SK-N-SH treated with all-trans-retinoic acid at 6 μM for 48 hours (cell line): Measurements from ENCODE around the gene TMEM91.

ENCODE experiments used
- ATAC-seq: fragments of 200-7000 bp; cut with Tn5 transposase; 3 replicates; pipeline ENCODE4 v1.9.1; 2020; ENCODE audit warnings: mild to moderate bottlenecking, moderate library complexity
- BACH2 ChIP-seq: fragments of 250-450 bp; sonication (Bioruptor Pico); IDR thresholded peaks from 2 replicates; pipeline ENCODE4 v1.9.0; 2021; ENCODE audit warnings: mild to moderate bottlenecking, borderline replicate concordance
- ESRRG ChIP-seq: fragments of 250-450 bp; sonication (Bioruptor Pico); IDR thresholded peaks from 2 replicates; pipeline ENCODE4 v1.6.1; 2021; ENCODE audit warnings: mild to moderate bottlenecking
- GLIS3 ChIP-seq: fragments of 250-450 bp; sonication (Bioruptor Pico); IDR thresholded peaks from 2 replicates; pipeline ENCODE4 v1.5.0; 2020; ENCODE audit warnings: mild to moderate bottlenecking, moderate library complexity
- ISL1 ChIP-seq: fragments of 250-450 bp; sonication (Bioruptor Pico); IDR thresholded peaks from 2 replicates; pipeline ENCODE4 v2.1.2; 2022; ENCODE audit warnings: mild to moderate bottlenecking, moderate library complexity
- OSR1 ChIP-seq: fragments of 250-450 bp; sonication (Bioruptor Pico); IDR thresholded peaks from 2 replicates; pipeline ENCODE4 v1.8.0; 2022; ENCODE audit warnings: moderate library complexity, mild to moderate bottlenecking, inconsistent platforms
- PPARA ChIP-seq: fragments of 250-450 bp; sonication (Bioruptor Pico); IDR thresholded peaks from 2 replicates; pipeline ENCODE4 v1.5.0; 2020; ENCODE audit warnings: mild to moderate bottlenecking, borderline replicate concordance
- RARB ChIP-seq: fragments of 250-450 bp; sonication (Bioruptor Pico); IDR thresholded peaks from 2 replicates; pipeline ENCODE4 v1.8.0; 2021; ENCODE audit warnings: mild to moderate bottlenecking, moderate library complexity
- SNAI2 ChIP-seq: fragments of 250-450 bp; sonication (Bioruptor Pico); IDR thresholded peaks from 2 replicates; pipeline ENCODE4 v1.5.0; 2020; ENCODE audit warnings: mild to moderate bottlenecking, moderate library complexity
- TCF4 ChIP-seq: fragments of 250-450 bp; sonication (Bioruptor Pico); IDR thresholded peaks from 2 replicates; pipeline ENCODE4 v1.8.0; 2021; ENCODE audit warnings: mild to moderate bottlenecking, moderate library complexity, borderline replicate concordance
- TOX ChIP-seq: fragments of 250-450 bp; sonication (Bioruptor Pico); IDR thresholded peaks from 2 replicates; pipeline ENCODE4 v1.8.0; 2021; ENCODE audit warnings: mild to moderate bottlenecking, moderate library complexity, borderline replicate concordance
- ZC3H10 ChIP-seq: fragments of 250-450 bp; sonication (Bioruptor Pico); IDR thresholded peaks from 2 replicates; pipeline ENCODE4 v1.5.1; 2021; ENCODE audit warnings: mild to moderate bottlenecking, moderate library complexity
- ZFP3 ChIP-seq: fragments of 250-450 bp; sonication (Bioruptor Pico); IDR thresholded peaks from 2 replicates; pipeline ENCODE4 v1.5.0; 2020; ENCODE audit warnings: mild to moderate bottlenecking, moderate library complexity
- ZNF565 ChIP-seq: fragments of 450-650 bp; formaldehyde crosslinking; conservative IDR thresholded peaks from 2 replicates; pipeline ENCODE4 v1.5.0; 2020; ENCODE audit warnings: low read depth, mild to moderate bottlenecking, moderate library complexity
- ZNF70 ChIP-seq: fragments of 450-650 bp; formaldehyde crosslinking; IDR thresholded peaks from 2 replicates; pipeline ENCODE4 v1.5.0; 2020; ENCODE audit warnings: mild to moderate bottlenecking, moderate library complexity
- ZNF8 ChIP-seq: fragments of 450-650 bp; formaldehyde crosslinking; IDR thresholded peaks from 2 replicates; pipeline ENCODE4 v1.5.0; 2020; ENCODE audit warnings: mild to moderate bottlenecking, moderate library complexity
- TF ChIP-seq, protein P1 (sequence below): fragments of 250-450 bp; sonication (Bioruptor Pico); IDR thresholded peaks from 2 replicates; pipeline ENCODE4 v1.8.0; 2021; ENCODE audit warnings: low read depth, mild to moderate bottlenecking, moderate library complexity, borderline replicate concordance
- TF ChIP-seq, protein P2 (sequence below): fragments of 250-450 bp; sonication (Bioruptor Pico); IDR thresholded peaks from 2 replicates; pipeline ENCODE4 v1.5.1; 2021; ENCODE audit warnings: mild to moderate bottlenecking, moderate library complexity
- TF ChIP-seq, protein P3 (sequence below): fragments of 250-450 bp; sonication (Bioruptor Pico); IDR thresholded peaks from 2 replicates; pipeline ENCODE4 v1.5.0; 2020; ENCODE audit warnings: mild to moderate bottlenecking, moderate library complexity
- TF ChIP-seq, protein P4 (sequence below): fragments of 250-450 bp; sonication (Bioruptor Pico); IDR thresholded peaks from 2 replicates; pipeline ENCODE4 v1.8.0; 2020; ENCODE audit warnings: mild to moderate bottlenecking, moderate library complexity, borderline replicate concordance

Gene TMEM91

DNA sequence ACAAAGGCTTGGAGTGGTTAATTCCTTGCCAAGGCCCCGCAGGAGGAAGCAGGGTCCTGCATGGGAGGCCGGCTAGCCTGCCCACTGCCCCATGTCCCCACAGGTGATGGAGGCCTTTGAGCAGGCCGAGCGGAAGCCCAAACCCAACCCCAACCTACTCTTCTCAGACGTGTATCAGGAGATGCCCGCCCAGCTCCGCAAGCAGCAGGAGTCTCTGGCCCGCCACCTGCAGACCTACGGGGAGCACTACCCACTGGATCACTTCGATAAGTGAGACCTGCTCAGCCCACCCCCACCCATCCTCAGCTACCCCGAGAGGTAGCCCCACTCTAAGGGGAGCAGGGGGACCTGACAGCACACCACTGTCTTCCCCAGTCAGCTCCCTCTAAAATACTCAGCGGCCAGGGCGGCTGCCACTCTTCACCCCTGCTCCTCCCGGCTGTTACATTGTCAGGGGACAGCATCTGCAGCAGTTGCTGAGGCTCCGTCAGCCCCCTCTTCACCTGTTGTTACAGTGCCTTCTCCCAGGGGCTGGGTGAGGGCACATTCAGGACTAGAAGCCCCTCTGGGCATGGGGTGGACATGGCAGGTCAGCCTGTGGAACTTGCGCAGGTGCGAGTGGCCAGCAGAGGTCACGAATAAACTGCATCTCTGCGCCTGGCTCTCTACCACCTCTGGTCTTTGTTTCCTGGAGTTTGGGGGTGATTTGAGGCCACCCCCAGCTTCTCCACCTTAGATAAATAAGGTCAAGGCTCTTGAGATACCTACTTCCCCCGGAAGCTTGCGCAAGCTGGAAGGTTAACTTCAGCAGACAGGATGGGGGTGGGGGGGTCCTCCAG is 48.2 kb downstream of the TMEM91 start:
- no peak for ATAC-seq
- no peak for TF ChIP-seq ESRRG (CRISPR knock-in tag)
- TF ChIP-seq, protein P1, sequence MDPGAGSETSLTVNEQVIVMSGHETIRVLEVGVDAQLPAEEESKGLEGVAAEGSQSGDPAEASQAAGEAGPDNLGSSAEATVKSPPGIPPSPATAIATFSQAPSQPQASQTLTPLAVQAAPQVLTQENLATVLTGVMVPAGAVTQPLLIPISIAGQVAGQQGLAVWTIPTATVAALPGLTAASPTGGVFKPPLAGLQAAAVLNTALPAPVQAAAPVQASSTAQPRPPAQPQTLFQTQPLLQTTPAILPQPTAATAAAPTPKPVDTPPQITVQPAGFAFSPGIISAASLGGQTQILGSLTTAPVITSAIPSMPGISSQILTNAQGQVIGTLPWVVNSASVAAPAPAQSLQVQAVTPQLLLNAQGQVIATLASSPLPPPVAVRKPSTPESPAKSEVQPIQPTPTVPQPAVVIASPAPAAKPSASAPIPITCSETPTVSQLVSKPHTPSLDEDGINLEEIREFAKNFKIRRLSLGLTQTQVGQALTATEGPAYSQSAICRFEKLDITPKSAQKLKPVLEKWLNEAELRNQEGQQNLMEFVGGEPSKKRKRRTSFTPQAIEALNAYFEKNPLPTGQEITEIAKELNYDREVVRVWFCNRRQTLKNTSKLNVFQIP (CRISPR knock-in tag) = no peak
- no peak for TF ChIP-seq ZC3H10 (CRISPR knock-in tag)
- TF ChIP-seq TCF4 (CRISPR knock-in tag) = no peak
- no peak for TF ChIP-seq GLIS3 (CRISPR knock-in tag)
- TF ChIP-seq, protein P2, sequence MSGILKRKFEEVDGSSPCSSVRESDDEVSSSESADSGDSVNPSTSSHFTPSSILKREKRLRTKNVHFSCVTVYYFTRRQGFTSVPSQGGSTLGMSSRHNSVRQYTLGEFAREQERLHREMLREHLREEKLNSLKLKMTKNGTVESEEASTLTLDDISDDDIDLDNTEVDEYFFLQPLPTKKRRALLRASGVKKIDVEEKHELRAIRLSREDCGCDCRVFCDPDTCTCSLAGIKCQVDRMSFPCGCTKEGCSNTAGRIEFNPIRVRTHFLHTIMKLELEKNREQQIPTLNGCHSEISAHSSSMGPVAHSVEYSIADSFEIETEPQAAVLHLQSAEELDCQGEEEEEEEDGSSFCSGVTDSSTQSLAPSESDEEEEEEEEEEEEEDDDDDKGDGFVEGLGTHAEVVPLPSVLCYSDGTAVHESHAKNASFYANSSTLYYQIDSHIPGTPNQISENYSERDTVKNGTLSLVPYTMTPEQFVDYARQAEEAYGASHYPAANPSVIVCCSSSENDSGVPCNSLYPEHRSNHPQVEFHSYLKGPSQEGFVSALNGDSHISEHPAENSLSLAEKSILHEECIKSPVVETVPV (CRISPR knock-in tag) = no peak
- TF ChIP-seq SNAI2 (CRISPR knock-in tag) = no peak
- TF ChIP-seq ISL1 (CRISPR knock-in tag) = no peak
- TF ChIP-seq, protein P3, sequence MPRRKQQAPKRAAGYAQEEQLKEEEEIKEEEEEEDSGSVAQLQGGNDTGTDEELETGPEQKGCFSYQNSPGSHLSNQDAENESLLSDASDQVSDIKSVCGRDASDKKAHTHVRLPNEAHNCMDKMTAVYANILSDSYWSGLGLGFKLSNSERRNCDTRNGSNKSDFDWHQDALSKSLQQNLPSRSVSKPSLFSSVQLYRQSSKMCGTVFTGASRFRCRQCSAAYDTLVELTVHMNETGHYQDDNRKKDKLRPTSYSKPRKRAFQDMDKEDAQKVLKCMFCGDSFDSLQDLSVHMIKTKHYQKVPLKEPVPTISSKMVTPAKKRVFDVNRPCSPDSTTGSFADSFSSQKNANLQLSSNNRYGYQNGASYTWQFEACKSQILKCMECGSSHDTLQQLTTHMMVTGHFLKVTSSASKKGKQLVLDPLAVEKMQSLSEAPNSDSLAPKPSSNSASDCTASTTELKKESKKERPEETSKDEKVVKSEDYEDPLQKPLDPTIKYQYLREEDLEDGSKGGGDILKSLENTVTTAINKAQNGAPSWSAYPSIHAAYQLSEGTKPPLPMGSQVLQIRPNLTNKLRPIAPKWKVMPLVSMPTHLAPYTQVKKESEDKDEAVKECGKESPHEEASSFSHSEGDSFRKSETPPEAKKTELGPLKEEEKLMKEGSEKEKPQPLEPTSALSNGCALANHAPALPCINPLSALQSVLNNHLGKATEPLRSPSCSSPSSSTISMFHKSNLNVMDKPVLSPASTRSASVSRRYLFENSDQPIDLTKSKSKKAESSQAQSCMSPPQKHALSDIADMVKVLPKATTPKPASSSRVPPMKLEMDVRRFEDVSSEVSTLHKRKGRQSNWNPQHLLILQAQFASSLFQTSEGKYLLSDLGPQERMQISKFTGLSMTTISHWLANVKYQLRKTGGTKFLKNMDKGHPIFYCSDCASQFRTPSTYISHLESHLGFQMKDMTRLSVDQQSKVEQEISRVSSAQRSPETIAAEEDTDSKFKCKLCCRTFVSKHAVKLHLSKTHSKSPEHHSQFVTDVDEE (CRISPR knock-in tag) = no peak
- TF ChIP-seq RARB = no peak
- TF ChIP-seq ZNF8 = no peak
- no peak for TF ChIP-seq ZNF565 (CRISPR knock-in tag)
- TF ChIP-seq TOX (CRISPR knock-in tag) = no peak

DNA sequence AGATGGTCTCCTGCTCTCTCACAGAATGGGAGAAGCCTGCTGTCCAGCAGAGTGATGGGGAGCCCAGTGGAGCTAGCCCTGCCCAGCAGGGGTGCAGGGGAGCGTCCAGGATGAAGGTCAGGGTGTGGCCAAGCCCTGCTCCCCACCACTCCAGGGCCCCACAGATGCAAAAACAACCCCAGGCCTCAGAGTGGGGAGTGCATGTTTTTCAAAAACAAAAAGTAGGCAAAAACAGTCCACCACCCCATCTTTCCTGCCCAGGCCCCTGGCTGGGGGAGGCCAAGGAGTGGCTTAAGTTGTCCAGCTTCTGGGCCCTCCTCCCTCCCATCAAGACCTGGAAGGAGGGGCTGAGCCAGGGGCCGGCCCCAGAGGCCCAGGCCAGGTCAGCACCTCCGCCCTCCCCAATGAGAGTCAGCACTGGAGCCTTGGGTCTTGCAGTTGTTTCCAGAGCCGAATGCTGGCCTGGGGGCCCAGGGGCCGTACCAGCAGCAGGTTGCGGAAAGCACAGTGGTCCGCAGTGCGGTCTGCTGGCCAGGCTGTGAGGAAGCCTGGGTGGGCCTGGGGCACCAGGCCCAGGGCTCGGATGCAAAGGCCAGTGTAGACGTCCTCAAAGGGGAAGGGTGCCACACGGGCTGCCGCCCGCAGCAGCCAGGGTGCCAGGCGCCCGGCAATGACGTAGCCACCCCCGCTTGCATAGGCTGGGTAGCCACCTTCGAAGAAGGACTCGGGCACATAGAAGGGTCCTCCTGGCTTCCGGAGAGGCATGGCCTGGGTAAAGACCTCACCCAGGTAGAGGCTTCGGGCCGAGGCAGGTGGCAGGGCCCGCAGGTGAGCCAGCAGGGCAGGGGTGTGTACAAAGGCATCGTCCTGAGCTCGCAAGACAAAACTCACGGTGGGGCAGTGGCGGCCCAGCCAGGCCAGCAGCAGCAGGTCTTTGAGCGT is 49.1 kb downstream of the TMEM91 start:
- ATAC-seq = no peak
- TF ChIP-seq TOX (CRISPR knock-in tag) = no peak
- TF ChIP-seq BACH2 (CRISPR knock-in tag) = no peak
- no peak for TF ChIP-seq SNAI2 (CRISPR knock-in tag)
- TF ChIP-seq OSR1 (CRISPR knock-in tag) = no peak
- no peak for TF ChIP-seq ISL1 (CRISPR knock-in tag)
- TF ChIP-seq, protein P1 (CRISPR knock-in tag) = no peak
- TF ChIP-seq, protein P3 (CRISPR knock-in tag) = no peak
- TF ChIP-seq GLIS3 (CRISPR knock-in tag) = no peak
- TF ChIP-seq TCF4 (CRISPR knock-in tag) = no peak
- no peak for TF ChIP-seq ZC3H10 (CRISPR knock-in tag)
- no peak for TF ChIP-seq ZNF8
- no peak for TF ChIP-seq ZFP3 (CRISPR knock-in tag)
- TF ChIP-seq, protein P4, sequence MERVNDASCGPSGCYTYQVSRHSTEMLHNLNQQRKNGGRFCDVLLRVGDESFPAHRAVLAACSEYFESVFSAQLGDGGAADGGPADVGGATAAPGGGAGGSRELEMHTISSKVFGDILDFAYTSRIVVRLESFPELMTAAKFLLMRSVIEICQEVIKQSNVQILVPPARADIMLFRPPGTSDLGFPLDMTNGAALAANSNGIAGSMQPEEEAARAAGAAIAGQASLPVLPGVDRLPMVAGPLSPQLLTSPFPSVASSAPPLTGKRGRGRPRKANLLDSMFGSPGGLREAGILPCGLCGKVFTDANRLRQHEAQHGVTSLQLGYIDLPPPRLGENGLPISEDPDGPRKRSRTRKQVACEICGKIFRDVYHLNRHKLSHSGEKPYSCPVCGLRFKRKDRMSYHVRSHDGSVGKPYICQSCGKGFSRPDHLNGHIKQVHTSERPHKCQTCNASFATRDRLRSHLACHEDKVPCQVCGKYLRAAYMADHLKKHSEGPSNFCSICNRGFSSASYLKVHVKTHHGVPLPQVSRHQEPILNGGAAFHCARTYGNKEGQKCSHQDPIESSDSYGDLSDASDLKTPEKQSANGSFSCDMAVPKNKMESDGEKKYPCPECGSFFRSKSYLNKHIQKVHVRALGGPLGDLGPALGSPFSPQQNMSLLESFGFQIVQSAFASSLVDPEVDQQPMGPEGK = no peak
- TF ChIP-seq ZNF565 (CRISPR knock-in tag) = no peak
- TF ChIP-seq ESRRG (CRISPR knock-in tag) = no peak
- TF ChIP-seq ZNF70 (CRISPR knock-in tag) = no peak
- no peak for TF ChIP-seq PPARA (CRISPR knock-in tag)
